Activated CD8-positive, alpha-beta memory T cell treated with anti-CD3 and anti-CD28 coated beads, Interleukin-2, amount 50 U/mL, for 48 hours (primary cell): ENCODE results near the gene IL12A.

ENCODE experiments used
- DNase-seq: peaks from one replicate; pipeline ENCODE4 v3.0.0-alpha.2; 2020

The IL12A gene

GRCh38 chr3:160038862-160039562 is 50.4 kb downstream of the IL12A start:
- DNase-seq, result peak; percentile 56

GRCh38 chr3:160040181-160040580 is 51.5 kb downstream of the IL12A start:
- no peak for DNase-seq

DNA sequence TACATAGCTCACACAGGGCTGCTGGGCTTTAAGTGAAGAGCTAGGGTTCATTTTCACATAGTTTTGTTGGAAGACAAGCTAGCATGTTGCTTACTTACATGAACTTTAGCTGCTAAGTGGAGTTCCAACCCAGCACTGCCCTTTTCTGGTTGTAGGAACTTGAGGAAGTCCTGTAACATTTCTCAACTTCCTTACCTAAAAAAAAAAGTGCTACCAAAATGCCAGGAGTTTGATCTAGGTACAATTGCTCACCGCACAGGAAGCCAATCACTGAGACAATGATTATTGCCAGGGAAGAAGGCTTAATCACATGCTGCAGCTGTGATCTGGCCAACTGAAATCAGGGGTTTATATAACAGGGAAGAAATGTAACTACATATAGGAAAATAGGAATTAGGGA is 52.8 kb downstream of the IL12A start:
- DNase-seq, result no peak

DNA sequence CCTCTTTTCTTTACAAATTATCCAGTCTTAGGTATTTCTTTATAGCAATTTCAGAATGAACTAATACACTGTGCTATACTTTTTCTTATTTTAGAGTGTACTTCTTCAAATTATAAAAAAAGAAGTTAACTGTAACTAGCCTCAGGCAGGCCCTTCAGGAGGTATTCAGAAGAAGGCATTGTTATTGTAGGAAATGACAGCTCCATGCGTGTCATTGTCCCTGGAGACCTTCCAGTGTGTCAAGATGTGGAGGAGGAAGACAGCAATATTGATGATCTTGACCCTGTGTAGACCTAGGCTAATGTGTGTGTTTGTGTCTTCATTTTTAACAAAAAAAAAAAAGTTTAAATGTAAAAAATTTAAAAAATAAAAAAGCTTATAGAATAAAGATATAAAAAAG is 55.5 kb downstream of the IL12A start:
- no peak for DNase-seq
